GM18873 (cell line): ENCODE results near the gene CD226.
"Not testable (repeated sequence)": the region's sequence is repeated elsewhere in the genome, so short reads cannot be mapped to it uniquely, and the experiment has no call there.

Experiments
- ATAC-seq: cut with Tn5 transposase; IDR thresholded peaks from one replicate; pipeline ENCODE4 v1.9.1; 2021; ENCODE audit warnings: mild to moderate bottlenecking, moderate library complexity, moderate number of reproducible peaks; ENCODE audit not compliant: unreplicated experiment, low FRiP score

The CD226 gene

DNA sequence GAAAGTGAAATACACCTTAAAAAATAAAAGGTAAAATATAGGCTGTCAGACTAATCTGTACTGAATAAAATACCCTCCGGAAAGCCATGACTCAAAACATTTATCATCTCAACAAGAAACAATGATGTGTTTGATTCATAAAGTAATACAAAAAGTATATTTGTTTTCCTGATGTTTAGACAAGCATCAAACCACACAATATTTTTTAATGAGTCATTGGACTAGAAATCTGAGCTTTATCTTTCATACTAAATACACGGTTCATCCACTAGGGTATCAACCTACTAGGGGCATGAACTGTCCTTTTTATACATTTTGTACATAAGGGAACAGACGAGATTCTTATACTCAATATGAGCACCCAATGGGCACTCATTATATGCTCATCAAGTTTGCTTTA lies 31.3 kb downstream of the CD226 start:
- ATAC-seq, result no peak

GRCh38 chr18:69908838-69909237 lies 38.8 kb downstream of the CD226 start:
- no peak for ATAC-seq

GRCh38 chr18:69906765-69907164 lies 40.9 kb downstream of the CD226 start:
- no peak for ATAC-seq

DNA sequence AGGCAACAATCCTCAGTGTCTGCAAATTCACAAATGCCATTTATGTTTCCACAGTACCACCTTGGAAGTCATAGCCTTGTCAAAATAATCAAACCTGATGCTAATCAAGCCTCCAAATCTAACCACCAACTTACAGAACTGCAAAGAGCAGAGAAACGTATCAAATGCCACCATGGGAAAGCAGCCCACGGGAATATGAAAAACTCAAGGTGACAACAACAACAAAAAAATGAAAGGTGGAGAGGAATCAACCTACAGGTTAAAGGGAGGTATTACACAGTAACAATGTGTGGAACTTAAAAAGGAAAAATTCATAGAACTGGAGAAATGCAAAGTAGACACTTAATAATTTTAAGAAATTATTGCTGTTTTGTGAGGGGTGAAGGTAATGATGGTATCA lies 46.7 kb downstream of the CD226 start:
- ATAC-seq, result no peak

GRCh38 chr18:69899154-69899923 lies 48.3 kb downstream of the CD226 start:
- not testable (repeated sequence) for ATAC-seq

GRCh38 chr18:69898241-69898861 lies 49.3 kb downstream of the CD226 start:
- peak; percentile 73 for ATAC-seq

DNA sequence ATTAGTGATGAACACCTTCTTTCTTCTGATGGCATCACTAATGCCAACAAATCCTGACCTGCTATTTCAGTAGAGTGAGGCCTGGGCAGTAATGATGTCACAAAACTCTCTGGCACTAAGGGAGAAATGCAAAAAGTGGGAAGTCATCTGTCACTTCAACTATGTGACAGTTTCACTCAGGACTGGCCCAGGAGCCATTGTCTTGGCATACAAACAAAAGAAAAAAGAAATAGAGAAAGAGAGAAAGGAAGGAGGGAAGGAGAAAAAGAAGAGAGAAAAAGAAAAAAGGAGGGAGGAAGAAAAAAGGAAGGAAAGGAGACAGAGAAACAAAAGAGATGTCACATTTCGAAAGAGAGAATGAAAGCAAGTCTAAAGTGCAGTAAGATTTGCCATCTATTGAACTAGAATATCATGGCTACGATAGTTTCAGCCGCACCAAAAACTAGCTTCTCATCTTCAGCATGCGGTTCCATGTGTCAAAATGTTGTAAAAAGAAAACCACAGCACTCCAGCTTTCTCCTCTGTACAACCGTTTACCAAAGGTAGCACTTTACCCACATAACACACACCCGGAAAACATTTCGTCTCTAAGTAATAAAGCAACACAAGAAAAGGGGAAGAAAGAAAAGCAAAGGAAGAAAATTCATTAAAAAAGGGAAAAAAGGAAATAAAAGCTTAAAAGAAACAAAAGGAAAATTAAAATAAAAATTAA lies 50.1 kb downstream of the CD226 start:
- ATAC-seq, result peak; percentile 35

DNA sequence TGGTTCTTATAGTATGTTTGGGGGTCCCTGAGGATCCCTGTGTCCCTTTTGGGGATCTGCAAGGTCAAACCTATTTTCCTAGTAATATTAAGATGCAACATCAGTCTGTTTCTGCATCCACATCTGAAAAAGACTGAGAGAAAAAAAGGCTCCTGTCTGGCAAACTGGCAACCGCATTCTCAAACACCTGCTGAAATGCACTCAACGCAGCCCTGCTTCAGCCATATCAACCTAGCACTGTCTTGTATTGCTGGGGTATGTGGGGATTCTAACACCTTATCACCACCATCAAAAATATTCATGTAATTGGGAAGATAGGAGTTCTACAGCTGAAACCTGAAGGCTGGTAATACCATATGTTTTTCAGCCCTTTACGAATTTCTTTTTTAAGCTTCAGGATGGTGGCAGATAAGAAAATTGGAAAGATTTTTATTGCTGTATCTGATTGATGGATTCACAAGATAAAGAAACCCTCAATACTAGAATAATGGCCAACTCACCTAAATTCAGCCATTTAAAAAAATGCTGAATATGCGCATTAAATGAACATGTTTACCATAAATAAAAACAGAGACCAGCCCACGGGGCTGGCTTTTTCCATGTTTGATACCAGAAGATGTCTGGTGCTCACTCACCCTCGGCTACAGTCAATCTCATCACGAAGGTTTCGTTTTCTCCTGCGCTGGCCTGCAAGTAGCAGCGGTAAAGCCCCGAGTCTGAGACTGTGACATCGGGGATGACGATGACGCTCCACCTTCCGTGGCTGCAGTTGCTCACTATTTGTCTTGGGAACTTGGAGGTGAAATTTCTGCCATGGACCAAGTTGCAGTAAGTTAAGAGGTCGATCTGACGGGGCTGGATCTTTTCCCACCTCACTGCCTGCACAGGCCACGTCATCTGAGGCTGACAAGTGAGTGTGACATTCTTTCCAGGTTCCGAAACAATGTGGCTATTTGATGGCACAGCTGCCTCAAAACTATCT lies 52.3 kb downstream of the CD226 start:
- ATAC-seq, result no peak

DNA sequence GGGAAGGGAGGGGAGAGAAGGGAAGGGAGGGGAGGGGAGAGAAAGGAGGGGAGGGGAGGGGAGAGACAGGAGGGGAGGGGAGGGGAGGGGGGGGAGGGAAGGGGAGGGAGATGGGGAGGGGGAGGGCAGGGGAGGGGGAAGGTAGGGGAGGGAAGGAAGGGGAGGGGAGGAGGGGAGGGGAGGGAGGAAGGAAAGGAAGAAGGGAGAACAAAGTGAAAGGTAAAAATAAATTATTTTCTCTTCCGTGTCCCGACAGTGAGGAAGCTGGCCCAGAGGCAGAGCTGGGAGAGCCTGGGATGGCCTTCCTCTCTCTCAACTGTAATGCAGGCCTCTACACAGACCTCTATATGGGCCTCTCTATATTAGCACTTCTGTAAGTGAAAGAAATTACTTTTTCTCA lies 53.2 kb downstream of the CD226 start:
- no peak for ATAC-seq

- no peak for ATAC-seq
Observed at GRCh38 chr18:69890558-69890957, 57.1 kb downstream of the CD226 start.

DNA sequence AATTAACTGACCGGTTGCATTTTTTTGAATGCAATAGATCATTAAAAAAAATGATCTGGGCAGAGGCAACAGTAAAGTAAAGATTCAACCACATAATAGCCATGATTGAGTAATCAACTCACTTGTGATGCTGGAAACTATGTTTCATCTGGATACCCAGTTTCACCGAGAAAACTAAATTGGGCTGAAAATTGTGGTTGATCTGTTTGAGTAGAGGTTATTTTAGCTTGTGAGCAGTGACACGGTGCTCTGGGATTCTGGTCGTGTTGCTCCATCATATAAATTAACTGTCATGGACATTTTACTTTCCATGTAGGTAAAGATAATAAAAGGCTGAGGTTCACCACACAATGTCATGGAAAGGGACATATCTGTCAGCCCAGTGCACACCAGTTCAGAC lies 58.7 kb downstream of the CD226 start:
- no peak for ATAC-seq

- no peak for ATAC-seq
Observed at GRCh38 chr18:69887256-69887655, 60.4 kb downstream of the CD226 start.

GRCh38 chr18:69885841-69886531 lies 61.7 kb downstream of the CD226 start:
- peak; percentile 89 for ATAC-seq

DNA sequence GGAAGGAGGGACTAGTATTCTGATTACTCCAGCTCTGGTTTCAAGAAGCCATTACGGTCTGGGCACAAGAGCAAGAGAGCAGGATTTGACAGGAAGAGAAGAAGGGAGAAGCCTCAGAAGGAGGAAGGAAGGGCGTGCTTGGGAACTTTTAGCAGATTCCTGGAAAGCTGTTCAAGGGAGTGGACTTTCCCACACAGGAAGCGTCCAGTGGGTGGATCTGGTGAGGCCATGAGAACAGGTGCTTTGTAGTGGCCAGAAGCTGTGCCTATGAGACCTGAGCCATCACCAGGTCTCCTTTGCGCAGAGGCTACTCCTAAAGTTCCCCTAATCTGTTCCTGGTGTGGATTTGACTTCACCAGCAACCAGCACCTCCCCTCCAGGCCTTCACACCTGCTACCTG lies 62.3 kb downstream of the CD226 start:
- ATAC-seq, result no peak

- ATAC-seq, result no peak
Observed at GRCh38 chr18:69883781-69884180, 63.9 kb downstream of the CD226 start.

DNA sequence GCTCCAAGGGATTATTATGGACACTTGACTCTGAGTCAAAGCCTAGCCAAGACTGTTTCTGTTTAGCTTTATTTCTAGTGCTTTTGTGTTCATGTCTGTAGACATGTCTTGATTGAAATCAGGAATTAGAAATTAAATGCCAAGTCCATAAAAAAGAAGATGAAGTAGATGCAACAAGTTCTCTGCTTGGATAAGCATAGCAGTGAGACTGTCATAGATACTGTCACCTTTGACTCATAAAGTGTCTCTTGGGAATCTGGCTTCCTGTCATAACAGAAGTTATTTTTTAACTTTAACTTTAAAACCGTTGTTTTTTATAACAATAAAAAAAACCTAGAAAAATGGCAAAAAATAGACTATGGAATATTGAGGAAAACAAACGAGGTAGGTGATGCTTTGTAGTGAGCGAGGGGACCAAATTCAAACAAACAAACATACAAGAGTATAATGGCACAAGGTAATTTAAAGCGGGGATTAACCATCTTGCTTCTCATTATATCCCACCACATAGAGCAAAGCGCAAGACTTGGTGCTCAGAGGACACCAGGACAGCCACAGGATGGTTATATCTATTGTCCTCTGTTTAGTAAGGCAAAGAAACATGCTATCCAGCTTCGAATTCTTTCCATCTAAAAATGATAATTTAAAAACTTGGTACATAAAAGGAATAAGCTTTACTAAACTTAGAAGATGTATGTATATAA lies 64.6 kb downstream of the CD226 start:
- ATAC-seq, result peak; percentile 40

DNA sequence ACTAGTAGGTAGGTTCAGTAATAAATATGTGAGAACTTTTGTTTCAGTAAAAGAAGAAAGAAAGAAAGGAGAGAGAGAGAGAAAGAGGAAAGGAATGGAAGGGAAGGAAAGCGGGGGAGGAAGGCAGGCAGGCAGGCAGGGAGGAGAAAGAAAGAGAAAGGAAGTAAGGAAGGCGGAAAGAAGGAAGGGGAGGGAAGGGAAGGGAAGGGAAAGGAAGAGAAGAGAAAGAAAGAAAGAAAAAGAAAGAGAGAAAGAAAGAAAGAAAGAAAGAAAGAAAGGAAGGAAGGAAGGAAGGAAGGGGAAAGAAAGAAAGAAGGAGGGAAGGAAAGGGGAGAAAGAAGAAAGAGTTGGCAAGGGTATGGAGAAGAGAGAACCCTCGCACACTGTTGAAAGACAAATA lies 67.6 kb downstream of the CD226 start:
- no peak for ATAC-seq

- not testable (repeated sequence) for ATAC-seq
Observed at GRCh38 chr18:69879051-69879450, 68.6 kb downstream of the CD226 start.

- ATAC-seq, result no peak
Observed at GRCh38 chr18:69878213-69878933, 69.3 kb downstream of the CD226 start.
